NCI-H446 (cell line): ENCODE results near the gene BAK1.
A peak's percentile ranks its signal among the peaks of the same experiment; 100 is the strongest.

ENCODE experiments used
- DNase-seq, 2 experiments: peaks; one replicate each; lab custom pipeline; 2025; lab: John Stamatoyannopoulos, UW

Gene BAK1

DNA sequence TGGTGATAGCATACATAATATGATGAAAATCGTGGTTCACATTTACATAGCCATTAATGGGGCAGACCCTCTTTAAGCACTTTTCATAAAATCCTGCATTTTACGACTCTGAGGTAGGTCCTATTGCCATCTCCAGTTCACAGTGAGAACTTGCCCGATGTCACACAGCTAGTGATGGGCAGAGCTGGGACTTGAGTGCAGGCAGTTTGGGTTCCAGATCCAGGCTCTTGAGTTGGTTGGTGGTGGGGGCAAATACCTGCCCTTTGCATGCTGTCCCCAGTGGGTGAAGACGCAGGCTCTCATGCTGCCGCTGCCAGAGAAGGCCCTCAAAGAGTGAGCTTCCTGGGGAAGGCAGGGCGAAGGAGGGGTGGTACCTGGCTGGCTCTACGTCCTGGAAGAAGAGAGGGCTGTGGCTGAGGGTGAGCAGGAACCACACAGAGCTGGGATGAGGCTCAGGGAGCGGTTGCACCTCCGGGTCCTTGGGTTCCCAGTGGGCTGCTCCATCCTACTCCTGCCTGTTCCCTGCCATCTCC is 6.1 kb upstream of the BAK1 start:
- no peak for DNase-seq

DNA sequence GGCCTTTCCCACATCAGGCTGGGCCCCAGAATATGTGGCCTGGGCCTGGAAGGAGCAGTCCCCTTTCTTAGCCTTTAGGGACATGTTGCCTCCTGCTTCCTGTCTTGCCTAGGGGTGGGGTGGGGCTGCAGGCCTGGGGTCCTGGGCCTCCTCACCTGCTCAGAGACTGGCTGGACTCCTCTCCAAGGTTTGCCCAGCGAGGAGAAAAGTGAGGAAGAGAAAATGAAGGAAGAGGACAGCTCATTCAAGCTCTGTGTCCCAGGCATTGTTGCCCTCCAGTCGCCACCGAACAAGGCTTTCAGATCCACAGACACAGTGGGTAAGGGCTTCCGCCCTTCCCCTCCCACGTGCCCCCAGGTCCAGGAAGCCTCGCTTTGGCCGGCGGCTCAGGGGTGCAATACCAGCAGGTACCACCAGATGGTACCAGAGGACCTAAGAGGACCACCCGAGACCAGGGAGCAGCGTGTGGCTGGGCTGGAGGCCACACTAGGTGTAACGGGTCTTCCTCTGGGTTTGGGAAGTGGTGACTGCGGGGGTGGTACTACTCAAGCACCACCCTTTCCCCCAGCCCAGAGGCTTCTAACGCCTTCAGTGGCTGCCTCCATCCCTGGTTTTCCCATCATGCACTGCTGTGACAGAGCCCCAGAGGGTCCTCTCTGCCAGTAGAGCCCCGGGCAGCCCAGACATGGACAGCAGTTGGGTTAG is 5.5 kb upstream of the BAK1 start:
- peak; percentile 22 to 78 for DNase-seq

DNA sequence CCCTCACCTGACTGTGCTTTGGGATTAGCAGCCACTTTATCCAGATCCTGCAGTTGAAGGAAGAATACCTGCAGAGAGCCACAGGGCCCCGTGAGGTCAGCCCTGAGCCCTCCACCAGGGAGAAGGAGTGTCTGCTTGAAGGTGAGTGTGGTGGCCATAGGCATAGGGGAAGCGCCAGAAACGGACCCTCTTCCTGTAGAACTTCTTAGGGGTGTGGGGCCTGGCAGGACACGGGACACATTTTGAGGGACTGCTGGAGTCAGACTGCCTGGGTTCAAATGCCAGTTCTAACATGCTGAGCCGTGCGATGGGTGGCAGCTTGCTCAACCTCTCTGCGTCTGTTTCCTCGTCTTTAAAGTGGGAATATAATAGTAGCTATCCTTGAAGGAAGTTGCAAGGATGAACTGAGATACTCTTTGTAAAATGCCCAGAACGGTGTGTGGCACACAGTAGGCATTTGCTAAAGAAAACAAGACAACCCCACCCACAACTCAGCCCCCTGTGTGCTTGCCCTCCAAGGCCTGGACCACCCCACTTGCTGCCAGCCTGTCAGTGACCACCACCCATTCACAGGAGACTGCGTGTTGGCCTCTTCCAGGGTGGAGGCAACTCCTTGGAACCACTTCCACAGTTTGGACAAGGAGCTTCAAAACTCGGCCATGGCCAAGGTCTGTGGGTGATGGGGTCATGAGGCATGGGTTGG is 4.8 kb upstream of the BAK1 start:
- no peak for DNase-seq

DNA sequence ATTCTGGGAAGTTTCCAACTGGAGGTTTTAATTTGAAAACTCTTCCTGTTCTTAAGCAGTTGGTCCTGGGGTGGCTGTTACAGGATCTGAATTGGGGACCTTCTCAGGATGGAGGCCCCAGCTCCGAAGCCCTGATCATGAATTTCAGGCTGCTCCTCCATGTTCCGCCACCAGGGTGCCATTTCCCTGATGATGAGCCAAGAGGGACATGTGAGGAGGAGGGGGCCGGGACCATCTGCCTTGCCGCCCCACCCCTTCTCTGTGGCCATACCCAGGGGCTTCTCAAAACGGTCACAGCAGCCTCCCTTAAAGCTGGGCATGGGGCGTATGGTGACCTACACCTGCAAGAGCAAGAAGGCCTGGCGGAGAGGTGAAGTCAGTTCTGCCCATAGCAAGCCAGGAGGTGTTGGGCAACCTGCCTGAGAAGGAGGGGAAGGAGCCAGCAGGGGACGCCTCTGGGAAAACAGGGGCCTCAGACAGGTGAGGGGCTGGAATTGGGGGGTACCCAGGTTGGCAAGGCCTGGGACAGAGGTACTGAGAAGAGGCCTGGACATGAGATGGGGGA is 3.6 kb upstream of the BAK1 start:
- DNase-seq, result peak; percentile 22 to 44

DNA sequence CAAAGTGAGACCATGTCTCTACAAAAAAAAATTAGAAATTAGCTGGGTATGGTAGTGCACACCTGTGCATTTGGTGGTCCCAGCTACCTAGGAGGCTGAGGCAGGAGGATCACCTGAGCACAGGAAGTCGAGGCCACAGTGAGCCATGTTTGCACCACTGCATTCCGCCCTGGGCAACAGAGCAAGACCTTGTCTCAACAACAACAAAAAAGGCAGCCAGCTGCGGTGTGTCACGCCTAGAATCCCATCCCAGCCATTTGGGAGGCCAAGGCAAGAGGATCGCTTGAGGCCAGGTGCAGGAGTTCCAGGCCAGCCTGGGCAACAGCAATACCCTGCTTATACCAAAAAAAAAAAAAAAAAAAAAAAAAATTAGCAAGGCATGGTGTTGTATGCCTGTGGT is 1.1 kb upstream of the BAK1 start:
- no peak for DNase-seq

DNA sequence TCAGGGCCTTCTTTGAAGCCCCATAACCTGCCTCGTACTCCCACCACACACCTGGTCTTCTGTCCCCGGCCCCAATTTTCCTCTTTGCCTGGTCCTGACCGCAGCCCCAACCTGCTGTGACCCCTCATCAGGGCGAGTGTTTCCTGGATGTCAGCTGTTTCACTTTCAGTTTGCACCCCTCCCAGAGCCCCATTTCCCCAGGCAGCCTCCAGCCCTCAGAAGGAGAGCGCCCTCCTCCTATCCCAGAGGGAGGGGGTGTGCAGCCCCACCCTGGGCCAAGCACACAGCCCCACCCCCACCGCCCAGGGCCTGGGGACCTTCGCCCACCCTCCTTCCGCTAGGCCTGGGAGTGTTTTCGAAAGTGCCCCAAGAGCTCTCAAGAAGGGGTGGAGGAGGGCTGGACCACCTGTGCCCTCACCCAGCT is 1.5 kb downstream of the BAK1 start:
- DNase-seq, result no peak

DNA sequence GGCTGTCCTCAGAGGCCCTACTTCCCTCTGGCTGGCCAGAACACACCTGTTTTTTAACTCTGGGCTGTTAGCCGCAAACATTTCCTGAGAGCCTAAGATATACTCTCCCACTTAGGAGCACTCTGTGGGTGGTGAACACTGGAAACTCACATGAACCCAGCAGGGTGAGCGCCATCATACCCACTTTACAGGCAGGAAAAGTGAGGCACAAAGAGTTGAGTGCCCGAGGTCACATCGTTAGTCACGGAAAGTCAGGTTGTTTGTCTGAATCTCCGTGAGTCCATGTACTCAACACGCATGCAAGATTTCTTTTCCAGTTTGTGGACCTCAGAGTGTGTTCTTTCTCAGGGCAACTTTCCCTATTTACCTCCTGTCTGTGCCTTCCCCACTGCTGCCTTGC is 1.9 kb downstream of the BAK1 start:
- DNase-seq, result no peak

DNA sequence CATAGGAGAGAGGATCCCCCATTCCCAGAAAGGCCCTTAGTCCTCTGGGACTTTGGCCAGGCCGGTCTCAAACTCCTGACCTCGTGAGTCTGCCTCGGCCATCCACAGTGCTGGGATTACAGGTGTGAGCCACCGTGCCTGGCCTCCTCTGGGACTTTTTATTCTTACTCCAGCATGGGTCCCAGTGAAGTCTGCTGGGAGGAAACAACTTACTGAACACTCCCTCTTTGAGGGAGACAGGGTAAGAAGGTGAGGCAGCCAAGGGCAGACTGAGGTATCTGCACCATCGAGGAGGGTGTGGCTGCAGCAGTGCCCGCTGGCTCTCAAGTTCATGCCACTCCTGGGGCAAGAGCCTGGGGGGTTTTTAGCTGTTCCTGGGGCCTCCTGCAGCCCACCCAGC is 2.4 kb downstream of the BAK1 start:
- no peak for DNase-seq

DNA sequence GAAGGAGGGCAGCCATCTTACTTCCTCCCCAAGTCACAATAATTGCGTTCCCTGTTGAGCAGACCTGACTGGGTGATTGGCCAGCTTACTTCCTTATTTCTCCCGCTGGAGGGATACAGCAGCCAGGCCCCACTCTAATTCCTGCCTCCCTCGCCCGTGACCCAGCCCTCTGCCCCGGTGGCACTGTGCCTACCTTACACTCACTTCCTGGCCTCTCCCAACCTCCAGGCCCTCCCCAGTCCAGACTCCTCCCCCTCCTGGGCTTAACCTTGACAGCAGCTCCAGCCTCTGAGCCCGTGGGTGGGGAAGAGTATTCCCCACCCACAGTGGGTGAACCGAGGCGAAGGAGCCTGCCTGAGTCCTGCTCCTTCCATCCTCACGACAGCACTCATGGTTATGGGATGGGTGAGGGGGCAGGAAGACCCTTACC is 3.0 kb downstream of the BAK1 start:
- no peak for DNase-seq

DNA sequence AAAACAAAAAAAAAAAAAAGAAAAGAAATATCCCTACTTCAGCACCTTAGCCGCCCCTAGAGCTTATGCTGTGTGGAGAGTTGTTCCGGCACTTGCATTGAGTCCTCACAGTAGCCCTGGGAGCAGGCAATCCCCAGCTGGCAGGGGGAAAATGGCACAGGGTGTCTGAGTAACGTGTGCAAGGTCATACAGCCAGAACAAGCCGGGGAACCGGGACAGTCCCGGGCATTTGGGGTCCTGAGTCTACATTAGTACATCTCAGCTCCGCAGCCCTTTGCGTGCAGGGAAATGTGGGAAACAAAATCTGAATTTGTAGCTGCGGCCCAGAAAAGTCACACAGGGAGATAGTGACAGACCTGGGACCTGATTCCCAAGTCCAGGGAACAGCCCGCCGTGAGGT is 3.4 kb downstream of the BAK1 start:
- no peak for DNase-seq

DNA sequence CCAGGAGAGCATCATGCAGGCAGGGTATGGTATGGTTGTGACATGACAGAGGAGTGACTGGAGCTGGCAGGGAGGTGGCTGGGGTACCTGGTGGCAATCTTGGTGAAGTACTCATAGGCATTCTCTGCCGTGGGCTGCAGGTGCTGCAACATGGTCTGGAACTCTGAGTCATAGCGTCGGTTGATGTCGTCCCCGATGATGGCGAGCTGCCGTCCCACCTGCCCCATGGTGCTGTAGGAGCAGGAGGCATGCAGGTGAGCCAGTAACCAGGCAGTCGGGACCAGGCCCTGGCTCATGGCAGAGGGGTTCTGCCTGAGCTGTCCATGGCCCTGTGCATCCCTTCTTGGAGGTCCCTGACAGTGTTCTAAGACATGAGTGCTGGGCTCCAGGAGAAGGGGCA is 4.9 kb downstream of the BAK1 start:
- no peak for DNase-seq

DNA sequence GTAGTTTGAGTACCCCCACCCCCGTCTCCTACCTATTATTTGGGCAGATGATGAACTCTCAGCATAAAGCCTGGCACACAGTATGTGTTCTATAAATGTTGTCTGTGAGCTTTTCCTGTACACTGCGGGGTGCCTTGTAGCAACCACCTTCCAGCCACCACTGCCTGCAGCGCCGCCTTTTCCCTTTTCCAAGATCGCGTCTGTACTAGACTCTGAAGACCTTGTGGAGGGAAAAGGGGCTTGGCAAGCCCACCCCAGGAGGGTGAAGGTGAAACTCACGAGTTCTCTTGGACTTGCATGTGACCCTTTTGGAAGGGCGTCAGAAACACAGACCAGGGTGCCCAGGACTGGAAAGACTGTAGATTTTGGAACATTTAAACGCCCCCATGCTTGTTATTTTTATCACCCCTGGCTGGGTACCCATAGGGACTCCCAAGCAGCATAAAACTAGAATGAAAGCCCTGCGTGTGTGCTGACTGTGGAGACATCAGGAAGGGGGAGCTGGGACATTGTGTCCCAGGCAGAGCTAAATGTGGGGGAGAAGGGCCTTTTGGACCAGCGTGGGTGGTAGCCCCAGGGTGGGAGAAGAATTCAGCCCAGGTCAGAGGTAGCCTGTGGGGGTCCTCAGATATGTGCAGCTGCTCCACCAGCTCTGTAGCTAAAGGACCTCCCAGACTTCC is 8.3 kb downstream of the BAK1 start:
- DNase-seq, result no peak

DNA sequence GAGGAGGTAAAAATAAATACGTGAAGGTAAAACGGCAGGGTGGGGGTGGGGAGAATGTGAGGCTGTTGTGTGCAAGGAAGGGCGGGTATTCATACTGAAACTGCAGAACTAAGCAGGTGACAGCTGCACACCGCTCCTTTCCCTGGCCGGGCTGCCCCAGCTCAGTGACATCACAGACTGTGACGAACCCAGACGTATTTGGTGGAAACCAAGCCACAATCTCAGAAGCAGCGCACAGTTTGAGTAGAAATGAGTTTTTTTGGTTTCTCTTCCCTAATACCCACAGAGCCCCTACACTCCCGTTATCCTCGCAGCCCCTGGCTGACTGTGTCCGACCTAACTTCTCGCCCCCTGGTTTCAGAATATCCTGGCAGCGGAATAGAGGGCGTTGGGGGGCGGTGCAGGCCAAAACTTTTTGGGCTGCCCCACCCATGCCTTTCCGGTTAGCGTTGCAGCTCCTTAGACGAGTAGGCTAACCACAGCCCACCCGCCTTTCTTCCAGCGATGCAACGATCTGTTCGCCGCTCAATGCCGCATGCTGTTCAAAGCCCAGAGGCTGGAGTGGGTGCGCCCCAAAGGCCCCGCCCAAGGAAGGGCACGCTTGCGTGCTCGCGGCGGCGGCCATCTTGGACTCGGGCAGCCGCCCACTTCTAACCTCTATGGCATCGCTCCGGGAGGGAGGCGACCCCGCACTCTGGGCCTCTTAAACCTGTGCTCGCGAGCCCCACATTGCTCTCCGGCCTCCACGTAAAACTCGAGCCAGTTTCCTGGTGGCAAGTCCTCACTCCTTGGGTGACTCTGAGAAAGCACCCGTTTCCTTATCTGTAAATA is 9.1 kb downstream of the BAK1 start:
- peak; percentile 44 to 83 for DNase-seq

DNA sequence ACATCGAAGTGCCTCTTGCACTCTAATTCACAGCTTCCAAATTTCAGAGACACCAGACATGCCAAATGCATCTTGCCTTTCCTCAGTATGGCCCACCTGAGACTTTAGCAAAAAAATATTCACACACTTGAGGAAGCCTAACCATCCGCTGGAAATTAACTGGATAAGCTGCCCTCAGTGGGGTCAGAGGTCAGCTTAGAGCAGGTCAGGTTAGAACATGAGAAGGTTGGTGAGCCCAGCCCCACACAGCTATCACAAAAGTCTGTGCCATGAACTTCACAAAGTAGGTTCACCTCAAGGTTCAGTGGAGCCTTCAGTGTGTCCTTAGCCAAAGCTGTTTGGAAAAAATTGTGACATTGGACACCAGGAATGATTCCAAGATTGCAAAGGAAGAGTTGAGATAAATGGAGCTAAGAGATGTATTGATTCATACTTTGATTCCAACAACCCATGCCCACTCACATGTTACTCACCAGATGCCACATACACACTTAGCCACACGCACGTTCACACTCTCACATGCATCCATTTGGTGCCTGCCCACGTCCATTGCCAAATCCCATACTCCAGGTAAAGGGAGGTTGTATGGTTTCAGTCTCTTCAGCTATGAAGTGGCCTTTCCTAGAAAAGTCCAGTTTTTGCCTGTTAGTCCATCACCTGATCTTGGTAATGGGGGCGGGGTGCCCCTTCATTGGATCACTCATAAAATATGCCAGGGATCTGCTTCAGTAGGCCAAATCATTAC is 11.1 kb downstream of the BAK1 start:
- no peak for DNase-seq

DNA sequence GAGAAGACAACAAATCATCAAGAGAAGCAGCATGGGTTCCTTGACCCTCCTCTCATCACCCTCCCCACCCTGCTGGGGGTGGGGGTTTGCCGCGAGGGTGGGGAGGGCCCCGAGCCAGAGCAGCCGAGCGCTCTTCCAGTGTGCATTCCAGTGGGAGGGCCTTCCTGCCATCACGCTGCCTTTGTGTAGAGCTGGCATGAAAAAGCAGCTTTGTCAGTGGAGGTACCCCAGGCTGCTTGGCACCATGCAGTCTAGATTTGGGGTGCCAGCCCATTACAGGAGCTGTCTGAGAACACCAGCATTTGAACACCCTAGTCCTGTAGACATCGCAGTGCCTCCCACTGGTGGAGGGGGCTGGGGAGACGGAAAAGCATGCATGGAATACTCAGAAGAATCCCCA is 12.2 kb downstream of the BAK1 start:
- no peak for DNase-seq

DNA sequence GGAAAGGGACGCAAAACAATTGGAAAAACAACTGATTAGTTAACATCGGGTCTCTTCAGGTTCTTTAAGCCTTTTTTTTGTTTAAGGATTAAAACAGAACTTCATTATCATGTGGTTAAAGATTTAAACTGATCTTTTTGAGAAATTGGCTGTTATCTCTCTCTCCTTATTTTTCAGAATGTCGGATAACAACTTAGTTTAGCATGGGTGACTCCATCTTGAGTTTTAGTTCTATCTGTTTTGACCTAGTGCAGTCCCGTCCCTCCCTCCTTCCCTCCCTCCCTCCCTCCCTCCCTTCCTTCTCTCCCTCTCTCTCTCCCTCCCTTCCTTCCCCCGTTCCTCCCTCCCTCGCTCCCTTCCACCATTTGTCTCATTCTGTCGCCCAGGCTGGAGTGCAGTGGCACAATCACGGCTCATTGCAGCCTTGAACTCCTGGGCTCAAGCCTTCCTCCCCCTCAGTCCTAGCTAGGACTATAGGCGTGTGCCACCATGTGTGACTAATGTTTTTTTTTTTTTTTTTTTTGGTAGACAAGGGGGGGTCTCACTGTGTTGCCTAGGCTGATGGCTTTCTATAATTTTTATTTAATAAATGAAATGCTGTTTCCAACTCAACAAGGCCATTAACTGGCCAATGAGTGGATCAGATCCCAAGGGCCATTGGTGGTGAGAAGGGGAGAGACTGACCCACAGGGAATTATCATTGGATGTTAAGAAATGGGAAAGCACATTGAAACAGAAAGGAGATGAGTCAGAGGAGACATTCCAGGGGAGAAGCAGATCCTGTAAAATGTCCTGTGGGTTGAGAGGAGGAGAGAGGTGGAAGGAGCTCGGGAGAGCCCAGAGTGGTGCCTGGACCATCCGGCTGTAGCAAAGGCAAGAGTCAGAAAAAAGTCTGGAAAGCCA is 13.6 kb downstream of the BAK1 start:
- DNase-seq, result no peak

DNA sequence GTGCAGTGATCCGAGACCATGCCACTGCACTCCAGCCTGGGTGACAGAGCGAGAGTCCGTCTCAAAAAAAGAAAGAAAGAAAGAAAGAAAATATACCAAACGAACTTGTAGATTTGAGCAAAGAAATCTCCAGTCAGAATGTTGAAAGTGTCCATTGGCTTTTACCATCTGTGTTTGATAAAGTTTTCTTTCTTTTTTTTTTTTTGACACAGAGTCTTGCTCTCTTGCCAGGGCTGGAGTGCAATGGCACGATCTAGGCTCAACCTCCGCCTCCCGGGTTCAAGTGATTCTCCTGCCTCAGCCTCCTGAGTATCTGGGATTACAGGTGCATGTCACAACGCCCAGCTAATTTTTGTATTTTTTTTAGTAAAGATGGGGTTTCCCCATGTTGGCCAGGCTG is 21.3 kb downstream of the BAK1 start:
- no peak for DNase-seq

DNA sequence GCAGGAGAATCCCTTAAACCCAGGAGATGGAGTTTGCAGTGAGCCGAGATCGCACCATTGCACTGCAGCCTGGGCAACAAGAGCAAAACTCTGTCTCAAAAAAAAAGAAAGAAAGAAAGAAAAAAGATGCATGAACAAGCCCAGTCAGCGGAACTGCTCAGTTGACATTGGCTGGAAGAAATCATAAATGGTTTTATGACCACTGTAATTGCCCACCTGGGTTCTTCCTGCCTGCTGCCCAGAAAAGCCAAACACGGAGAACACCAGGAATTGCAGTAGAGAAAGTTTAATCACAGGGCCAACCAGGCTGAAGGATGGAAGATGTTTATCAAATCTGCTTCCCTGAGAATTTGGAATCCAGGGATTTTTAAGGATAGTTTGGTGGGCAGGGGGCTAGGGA is 22.7 kb downstream of the BAK1 start:
- DNase-seq, result no peak

DNA sequence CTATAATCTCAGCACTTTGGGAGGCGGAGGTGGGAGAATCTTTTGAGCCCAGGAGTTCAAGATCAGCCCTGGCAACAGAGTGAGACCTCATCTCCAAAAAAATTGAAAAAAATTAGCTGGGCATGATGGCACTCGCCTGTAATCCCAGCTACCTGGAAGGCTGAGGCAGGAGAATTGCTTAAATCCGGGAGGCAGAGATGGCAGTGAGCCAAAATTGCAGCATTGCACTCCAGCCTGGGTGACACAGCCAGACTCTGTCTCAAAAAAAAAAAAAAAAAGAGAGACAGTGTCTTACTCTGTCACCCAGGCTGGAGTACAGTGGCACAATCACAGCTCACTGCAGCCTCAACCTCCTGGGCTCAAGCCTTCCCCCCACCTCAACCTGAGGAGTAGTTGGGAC is 27.2 kb downstream of the BAK1 start:
- DNase-seq, result peak in 1 of 2 experiments; percentile 8

DNA sequence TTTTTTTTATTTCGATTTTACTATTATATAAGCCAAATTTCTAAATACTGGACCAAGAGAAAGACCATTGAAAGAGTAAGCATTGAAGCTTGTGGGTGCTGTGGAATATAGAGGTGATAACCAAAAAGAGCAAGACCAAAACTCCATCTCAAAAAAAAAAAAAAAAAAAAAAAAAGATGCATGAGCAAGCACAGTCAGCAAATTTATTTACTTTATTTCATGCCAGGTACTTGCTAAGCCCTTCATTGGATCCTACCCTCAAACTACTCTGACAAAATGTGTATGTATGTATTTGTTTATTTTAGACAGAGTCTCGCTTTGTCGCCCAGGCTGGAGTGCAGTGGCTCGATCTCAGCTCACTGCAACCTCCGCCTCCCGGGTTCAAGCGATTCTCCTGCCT is 27.8 kb downstream of the BAK1 start:
- no peak for DNase-seq
